OCI-LY7 (cell line): ENCODE results near the gene FBXO45. TPM values are rescaled to one million over a fixed set of nuclear protein-coding genes. Genes with fewer than 3 reads are reported as not detected.

ENCODE experiments used
- BruUV-seq: library from RNA; stranded (reverse); fragments of 400-500 nt; replicated peaks from 2 replicates; lab custom pipeline; 2021; lab: Mats Ljungman, UMichigan
- CTCF ChIA-PET: fragments of 300-600 bp; sonication (Branson Sonifier 250); formaldehyde crosslinking; loops from one replicate; lab custom pipeline; 2022; ENCODE audit warnings: antibody characterized with exemption; ENCODE audit not compliant: unreplicated experiment; lab: Charles Lee
- POLR2A ChIA-PET: fragments of 300-600 bp; sonication (Branson Sonifier 250); formaldehyde crosslinking; loops from one replicate; lab custom pipeline; 2022; ENCODE audit warnings: antibody characterized with exemption; lab: Charles Lee
- DNase-seq: peaks from one replicate; pipeline ENCODE4 v3.0.0-alpha.2; 2015; ENCODE audit warnings: low spot score
- H2AFZ ChIP-seq: fragments of 200-600 bp; sonication (generic), shearing (Covaris generic); 2 replicates; pipeline ENCODE4 v1.6.1; 2014; ENCODE audit warnings: mild to moderate bottlenecking, antibody characterized with exemption, low read length, moderate library complexity
- H3K27ac ChIP-seq: fragments of 200-600 bp; sonication (generic); 2 replicates; pipeline ENCODE4 v1.5.1; 2014; ENCODE audit warnings: mixed run types, low read depth, mild to moderate bottlenecking, moderate library complexity, low read length, inconsistent platforms; ENCODE audit not compliant: poor library complexity, severe bottlenecking
- H3K36me3 ChIP-seq: fragments of 200-600 bp; sonication (generic); 2 replicates; pipeline ENCODE4 v1.6.1; 2014; ENCODE audit warnings: mild to moderate bottlenecking, antibody characterized with exemption, low read length, moderate library complexity, mixed read lengths; ENCODE audit not compliant: insufficient read depth
- H3K4me1 ChIP-seq: fragments of 200-600 bp; sonication (generic); 2 replicates; pipeline ENCODE4 v1.5.1; 2014; ENCODE audit warnings: mild to moderate bottlenecking, low read length; ENCODE audit not compliant: insufficient read depth, poor library complexity, severe bottlenecking
- H3K4me2 ChIP-seq: fragments of 200-600 bp; sonication (generic); 2 replicates; pipeline ENCODE4 v1.6.1; 2014; ENCODE audit warnings: mild to moderate bottlenecking, low read length
- H3K4me3 ChIP-seq: fragments of 200-600 bp; sonication (generic); 2 replicates; pipeline ENCODE4 v1.5.1; 2014; ENCODE audit warnings: mild to moderate bottlenecking, low read depth, low read length; ENCODE audit not compliant: poor library complexity, severe bottlenecking
- H3K79me2 ChIP-seq: fragments of 200-600 bp; sonication (generic); 2 replicates; pipeline ENCODE4 v1.6.1; 2016; ENCODE audit warnings: low read depth, mild to moderate bottlenecking, low read length, moderate library complexity, mixed read lengths; ENCODE audit not compliant: insufficient read depth
- H3K9me2 ChIP-seq: fragments of 200-600 bp; sonication (generic); 2 replicates; pipeline ENCODE4 v1.6.1; 2016; ENCODE audit warnings: mild to moderate bottlenecking, low read length, mixed read lengths; ENCODE audit not compliant: insufficient read depth
- H3K9me3 ChIP-seq: fragments of 200-600 bp; sonication (generic); 2 replicates; pipeline ENCODE4 v1.6.1; 2014; ENCODE audit warnings: mild to moderate bottlenecking, mixed run types, low read length, mixed read lengths
- H4K20me1 ChIP-seq: fragments of 200-600 bp; sonication (generic); 2 replicates; pipeline ENCODE4 v1.6.1; 2014; ENCODE audit warnings: mild to moderate bottlenecking, antibody characterized with exemption, low read length, moderate library complexity, mixed read lengths; ENCODE audit not compliant: insufficient read depth
- EZH2phosphoT487 ChIP-seq: fragments of 200-600 bp; sonication (generic); IDR thresholded peaks from 2 replicates; pipeline ENCODE4 v1.6.1; 2018; ENCODE audit warnings: low read depth, borderline replicate concordance, mild to moderate bottlenecking, mixed run types, antibody characterized with exemption, low read length, moderate library complexity, mixed read lengths
- intact Hi-C: fragments of 100-400 bp; cut with micrococcal nuclease; formaldehyde crosslinking; loops from one replicate; pipeline ENCODE4 v1.10.0; 2022; ENCODE audit not compliant: unreplicated experiment
- total RNA-seq, 2 experiments: library from RNA; depleted of rRNA in 1 of 2; stranded (reverse); fragments of >200 nt in 1 of 2; shearing (Covaris generic) in 1 of 2; gene quantifications; 2 replicates each; pipeline ENCODE4 v1.2.3, GENCODE V29; 2014 to 2022
- TF ChIP-seq, protein P1 (sequence below): fragments of 200-600 bp; sonication (generic); conservative IDR thresholded peaks from 2 replicates; pipeline ENCODE4 v1.5.1; 2014; ENCODE audit warnings: mild to moderate bottlenecking, antibody characterized with exemption, low read length, moderate library complexity, mixed read lengths

The FBXO45 gene
- total RNA-seq, 2 experiments from 2014 or later: 10.6 to 15.5 TPM

DNA sequence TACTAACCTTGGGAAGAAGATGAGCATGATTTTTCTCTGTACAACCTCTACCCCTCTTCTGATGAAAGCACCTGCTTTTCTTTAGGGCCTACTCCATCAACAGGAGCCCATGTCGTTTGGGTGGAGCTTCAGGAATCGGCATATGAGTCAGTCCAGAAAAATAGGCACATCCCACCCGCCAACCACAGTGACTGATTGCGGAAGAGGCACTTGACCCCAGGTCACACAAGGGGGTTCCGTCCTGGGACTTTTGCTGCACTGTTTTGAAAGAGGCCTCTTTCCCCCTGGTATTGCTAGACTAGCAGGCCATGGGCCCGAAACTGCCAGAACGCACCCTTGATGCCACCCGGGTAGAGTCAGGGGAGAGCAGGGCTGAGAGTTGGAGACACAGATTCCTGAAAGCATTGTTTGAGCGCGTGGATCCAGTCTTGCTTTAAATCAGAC lies 51.7 kb downstream of the FBXO45 start:
- Histone ChIP-seq H3K4me2 (no peak overlapping the region), H3K9me3 (no peaks in the 10 kb centered on the region), H3K4me3 (no peak overlapping the region), H4K20me1 (no peaks in the 10 kb centered on the region), H3K79me2 (no peaks in the 10 kb centered on the region), H3K27ac (no peak overlapping the region), H3K4me1 (peaks cover 8% of the 10 kb centered on the region), H3K9me2 (no peaks in the 10 kb centered on the region), H2AFZ (no peak overlapping the region), H3K36me3 (no peaks in the 10 kb centered on the region)
- no peak for DNase-seq
- no peak for TF ChIP-seq EZH2phosphoT487
- TF ChIP-seq, protein P1, sequence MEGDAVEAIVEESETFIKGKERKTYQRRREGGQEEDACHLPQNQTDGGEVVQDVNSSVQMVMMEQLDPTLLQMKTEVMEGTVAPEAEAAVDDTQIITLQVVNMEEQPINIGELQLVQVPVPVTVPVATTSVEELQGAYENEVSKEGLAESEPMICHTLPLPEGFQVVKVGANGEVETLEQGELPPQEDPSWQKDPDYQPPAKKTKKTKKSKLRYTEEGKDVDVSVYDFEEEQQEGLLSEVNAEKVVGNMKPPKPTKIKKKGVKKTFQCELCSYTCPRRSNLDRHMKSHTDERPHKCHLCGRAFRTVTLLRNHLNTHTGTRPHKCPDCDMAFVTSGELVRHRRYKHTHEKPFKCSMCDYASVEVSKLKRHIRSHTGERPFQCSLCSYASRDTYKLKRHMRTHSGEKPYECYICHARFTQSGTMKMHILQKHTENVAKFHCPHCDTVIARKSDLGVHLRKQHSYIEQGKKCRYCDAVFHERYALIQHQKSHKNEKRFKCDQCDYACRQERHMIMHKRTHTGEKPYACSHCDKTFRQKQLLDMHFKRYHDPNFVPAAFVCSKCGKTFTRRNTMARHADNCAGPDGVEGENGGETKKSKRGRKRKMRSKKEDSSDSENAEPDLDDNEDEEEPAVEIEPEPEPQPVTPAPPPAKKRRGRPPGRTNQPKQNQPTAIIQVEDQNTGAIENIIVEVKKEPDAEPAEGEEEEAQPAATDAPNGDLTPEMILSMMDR: no peak
- ChIA-PET POLR2A (interaction anchor here (1.1 kb wide), 1 partner anchor 12 kb away, joined by 3 read pairs; no protein-coding TSS in a partner anchor), CTCF (no interaction called here)
- intact Hi-C loops: no loop called here
- BruUV-seq: no TSS peak

DNA sequence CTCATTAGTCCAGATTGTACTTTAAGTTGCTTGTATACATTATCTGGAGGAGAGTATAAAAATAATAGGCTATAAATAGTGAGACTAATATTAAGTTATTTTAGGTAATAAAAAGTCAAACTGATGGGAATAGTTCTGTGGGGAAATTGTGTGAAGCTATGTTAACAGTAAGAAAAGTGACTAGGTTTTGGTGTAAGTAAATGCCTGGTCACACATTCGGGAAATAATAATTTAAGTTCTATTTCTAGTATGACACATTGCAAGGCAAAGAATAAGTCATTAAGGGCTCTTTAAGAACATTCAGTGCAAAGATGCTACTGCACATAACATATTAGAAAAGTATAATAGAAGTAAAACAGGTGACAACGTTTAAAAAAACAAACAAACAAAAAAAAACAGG lies 52.2 kb downstream of the FBXO45 start:
- Histone ChIP-seq H3K27ac (no peak overlapping the region), H3K79me2 (no peaks in the 10 kb centered on the region), H3K4me3 (no peak overlapping the region), H3K36me3 (no peaks in the 10 kb centered on the region), H3K4me1 (peaks cover 8% of the 10 kb centered on the region), H3K4me2 (no peak overlapping the region), H4K20me1 (no peaks in the 10 kb centered on the region), H2AFZ (no peak overlapping the region), H3K9me3 (no peaks in the 10 kb centered on the region), H3K9me2 (no peaks in the 10 kb centered on the region)
- ChIA-PET CTCF (no interaction called here), POLR2A (interaction anchor here (0.9 to 1.1 kb wide), 2 partner anchors 8 to 11 kb away, joined by 3 read pairs; no protein-coding TSS in a partner anchor)
- no peak for TF ChIP-seq EZH2phosphoT487
- TF ChIP-seq, protein P1: no peak
- BruUV-seq: no TSS peak
- intact Hi-C loops: no loop called here
- no peak for DNase-seq

DNA sequence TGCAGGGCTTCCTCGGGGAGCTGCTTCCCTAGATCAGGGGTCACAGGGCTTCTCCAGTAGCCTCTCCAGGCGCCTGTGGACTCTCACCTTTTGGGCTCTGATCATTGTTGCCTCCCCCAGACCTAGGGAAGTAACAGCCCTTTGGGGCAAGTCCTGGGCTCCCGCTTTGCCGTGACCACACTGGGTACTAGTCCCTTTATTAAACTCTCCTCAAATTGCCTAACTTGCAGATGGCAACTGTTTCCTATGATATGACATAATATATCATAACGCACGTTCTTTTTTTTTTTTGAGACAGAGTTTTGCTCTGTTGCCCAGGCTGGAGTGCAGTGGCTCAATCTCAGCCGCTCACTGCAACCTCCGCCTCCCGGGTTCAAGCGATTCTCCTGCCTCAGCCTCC lies 53.2 kb downstream of the FBXO45 start:
- Histone ChIP-seq H3K4me1 (peaks cover 8% of the 10 kb centered on the region), H3K9me2 (no peaks in the 10 kb centered on the region), H2AFZ (no peak overlapping the region), H3K36me3 (no peaks in the 10 kb centered on the region), H3K4me2 (no peak overlapping the region), H3K4me3 (no peak overlapping the region), H3K9me3 (no peaks in the 10 kb centered on the region), H3K27ac (no peak overlapping the region), H4K20me1 (no peaks in the 10 kb centered on the region), H3K79me2 (no peaks in the 10 kb centered on the region)
- TF ChIP-seq, protein P1: no peak
- no peak for TF ChIP-seq EZH2phosphoT487
- no peak for DNase-seq
- POLR2A ChIA-PET: interaction anchor here (0.9 kb wide), 1 partner anchor 8 kb away, joined by 3 read pairs; no protein-coding TSS in a partner anchor
- intact Hi-C loops: no loop called here
- CTCF ChIA-PET: no interaction called here
- BruUV-seq: no TSS peak
